Suprapubic skin (tissue), 4 donors: ENCODE results near the gene GRIK3.

Experiments
- CTCF ChIP-seq, 2 donors: fragments of 200-600 bp in 1 of 2; fragments of 450-650 bp in 1 of 2; sonication (generic) in 1 of 2; IDR thresholded peaks; one replicate each; pipeline ENCODE4 v1.5.1; 2016 to 2019; ENCODE audit warnings: antibody characterized with exemption in 2 of 2, mild to moderate bottlenecking in 1 of 2, moderate library complexity in 1 of 2
- POLR2A ChIP-seq, 2 donors: fragments of 450-650 bp; IDR thresholded peaks; one replicate each; pipeline ENCODE4 v1.6.1; 2017; ENCODE audit warnings: antibody characterized with exemption in 2 of 2, mild to moderate bottlenecking in 2 of 2, moderate library complexity in 2 of 2
- POLR2AphosphoS5 ChIP-seq, 3 donors: sonication (generic); formaldehyde crosslinking; IDR thresholded peaks; one replicate each; pipeline ENCODE4 v1.6.1; 2017; ENCODE audit warnings: antibody characterized with exemption in 3 of 3

- no peak for TF ChIP-seq CTCF (IDR thresholded peaks at IDR 0.05)
- TF ChIP-seq POLR2AphosphoS5 (IDR thresholded peaks at IDR 0.05): no peak
- TF ChIP-seq POLR2A (IDR thresholded peaks at IDR 0.05): no peak
Observed at GRCh38 chr1:37071829-37072228, 37.5 kb upstream of the GRIK3 start.
